Measurements from ENCODE around the gene POLE2.

- TF ChIP-seq CTCF (conservative IDR thresholded peaks at IDR 0.05) = no peak
- TF ChIP-seq EZH2 (IDR thresholded peaks at IDR 0.05; ENCODE audit: low read depth) = no peak
Observed at GRCh38 chr14:49617852-49618519, 70.0 kb downstream of the POLE2 start.
